ENCODE results near the gene VSNL1. TPM values are rescaled to one million over a fixed set of nuclear protein-coding genes. Genes with fewer than 3 reads are reported as not detected.

VSNL1 gene
- total and polyA plus RNA-seq, 2 donors (not counting 1 experiment from before 2014, with no cell fraction given): not detected

- H3K27me3 ChIP-seq (replicated peaks in 1 of 4; ENCODE audit: control extremely low read depth in 1 of 4, control insufficient read depth in 3 of 4, insufficient read depth in 4 of 4, low read length in 3 of 4): no peaks in the 10 kb centered on the region
- intact Hi-C loops (cut with micrococcal nuclease): no loop called here
- no peak overlapping the region for H3K9ac ChIP-seq (ENCODE audit: low read length)
- CTCF ChIA-PET: interaction anchor here (0.7 to 5.1 kb wide), 17 partner anchors 11 to 872 kb away, joined by 3 to 51 read pairs (median 4); no protein-coding TSS in a partner anchor
- no peaks in the 10 kb centered on the region for H3K27me3 Mint-ChIP-seq
- no peaks in the 10 kb centered on the region for H3K36me3 ChIP-seq (replicated peaks in 1 of 2; ENCODE audit: control extremely low read depth in 1 of 2, control insufficient read depth in 1 of 2, extremely low read depth in 1 of 2, insufficient read depth in 2 of 2, low read length in 1 of 2)
- no peak overlapping the region for H3K4me2 ChIP-seq (replicated peaks; ENCODE audit: low read depth, low read length, poor library complexity, severe bottlenecking)
- no peak for TF ChIP-seq EZH2 (IDR thresholded peaks at IDR 0.05; ENCODE audit: borderline replicate concordance, insufficient read depth, low read depth, low read length, poor library complexity, severe bottlenecking)
- no peak overlapping the region for H3K4me3 Mint-ChIP-seq
- 100% methylated on average over 3 of the region's 4 CpGs for WGBS (ENCODE audit: insufficient coverage)
- no peak overlapping the region for H2AFZ ChIP-seq (ENCODE audit: insufficient read depth, low read depth, low read length, poor library complexity, severe bottlenecking)
- no peaks in the 10 kb centered on the region for H4K20me1 ChIP-seq (ENCODE audit: control insufficient read depth, insufficient read depth, low read length, poor library complexity, severe bottlenecking)
- H3K4me1 Mint-ChIP-seq: peaks cover 9% of the 10 kb centered on the region
- H3K9me3 Mint-ChIP-seq (ENCODE audit: insufficient read depth): no peaks in the 10 kb centered on the region
- DNase-seq (no peak), ATAC-seq (ENCODE audit: low read depth) (no peak)
- POLR2A ChIA-PET: no interaction called here
- no peak overlapping the region for H3K27ac ChIP-seq (ENCODE audit: low read length in 2 of 2)
- H3K27ac Mint-ChIP-seq: no peak overlapping the region
- H3K9me3 ChIP-seq (ENCODE audit: control extremely low read depth in 1 of 3, control insufficient read depth in 2 of 3, insufficient read depth in 1 of 3, low read length in 2 of 3): no peaks in the 10 kb centered on the region
- H3K4me1 ChIP-seq (ENCODE audit: control insufficient read depth in 2 of 2, insufficient read depth in 2 of 2, low read length in 2 of 2): peaks cover 0 to 3% of the 10 kb centered on the region in 2 donors
- H3K4me3 ChIP-seq (ENCODE audit: control extremely low read depth in 1 of 5, extremely low read depth in 1 of 5, insufficient read depth in 1 of 5, low read depth in 2 of 5, low read length in 4 of 5): no peak overlapping the region
- no peaks in the 10 kb centered on the region for H3K79me2 ChIP-seq (ENCODE audit: control insufficient read depth, insufficient read depth, low read length)
Measured at GRCh38 chr2:17644997-17645720, 104.7 kb downstream of the VSNL1 start.

GRCh38 chr2:17646081-17646554 is 105.6 kb downstream of the VSNL1 start:
- no peak overlapping the region for H3K27ac ChIP-seq (ENCODE audit: low read length in 2 of 2)
- ATAC-seq (ENCODE audit: low read depth) (peak; percentile 56), DNase-seq (peak; percentile 62)
- intact Hi-C loops (cut with micrococcal nuclease): loop anchor here (1.0 kb wide), 1 partner anchor 25 kb away; no protein-coding TSS in a partner anchor
- peaks cover 0 to 3% of the 10 kb centered on the region in 2 donors for H3K4me1 ChIP-seq (ENCODE audit: control insufficient read depth in 2 of 2, insufficient read depth in 2 of 2, low read length in 2 of 2)
- Mint-ChIP-seq H3K27me3 (no peaks in the 10 kb centered on the region), H3K27ac (no peak overlapping the region), H3K4me3 (no peak overlapping the region), H3K4me1 (peaks cover 9% of the 10 kb centered on the region), H3K9me3 (ENCODE audit: insufficient read depth) (no peaks in the 10 kb centered on the region)
- TF ChIP-seq EZH2 (IDR thresholded peaks at IDR 0.05; ENCODE audit: borderline replicate concordance, insufficient read depth, low read depth, low read length, poor library complexity, severe bottlenecking) (no peak), CTCF (IDR thresholded peaks at IDR 0.05) (peak; percentile 80)
- no peaks in the 10 kb centered on the region for H3K79me2 ChIP-seq (ENCODE audit: control insufficient read depth, insufficient read depth, low read length)
- ChIA-PET CTCF (interaction anchor here (0.7 to 5.1 kb wide), 18 partner anchors 10 to 873 kb away, joined by 3 to 51 read pairs (median 4); no protein-coding TSS in a partner anchor), POLR2A (no interaction called here)
- H3K4me2 ChIP-seq (replicated peaks; ENCODE audit: low read depth, low read length, poor library complexity, severe bottlenecking): peak overlapping the region; percentile 3
- H3K4me3 ChIP-seq (ENCODE audit: control extremely low read depth in 1 of 5, extremely low read depth in 1 of 5, insufficient read depth in 1 of 5, low read depth in 2 of 5, low read length in 4 of 5): no peak overlapping the region
- H3K27me3 ChIP-seq (replicated peaks in 1 of 4; ENCODE audit: control extremely low read depth in 1 of 4, control insufficient read depth in 3 of 4, insufficient read depth in 4 of 4, low read length in 3 of 4): no peaks in the 10 kb centered on the region
- no peaks in the 10 kb centered on the region for H4K20me1 ChIP-seq (ENCODE audit: control insufficient read depth, insufficient read depth, low read length, poor library complexity, severe bottlenecking)
- H3K9me3 ChIP-seq (ENCODE audit: control extremely low read depth in 1 of 3, control insufficient read depth in 2 of 3, insufficient read depth in 1 of 3, low read length in 2 of 3): no peaks in the 10 kb centered on the region
- H3K9ac ChIP-seq (ENCODE audit: low read length): no peak overlapping the region
- H3K36me3 ChIP-seq (replicated peaks in 1 of 2; ENCODE audit: control extremely low read depth in 1 of 2, control insufficient read depth in 1 of 2, extremely low read depth in 1 of 2, insufficient read depth in 2 of 2, low read length in 1 of 2): no peaks in the 10 kb centered on the region
- no CpG with 5 or more reads among the region's 3 CpGs for WGBS (ENCODE audit: insufficient coverage)
- H2AFZ ChIP-seq (ENCODE audit: insufficient read depth, low read depth, low read length, poor library complexity, severe bottlenecking): no peak overlapping the region

Data from B cell (primary cell).